ENCODE measurements around the gene DLAT.

Gene DLAT

GRCh38 chr11:112024773-112025678 is at the start of gene DLAT:
Gene DLAT (plus strand): TSS chr11:112025408. CDS start chr11:112025473, 65 bp downstream.
- peak; percentile 96 for DNase-seq (ENCODE audit: low read depth)
- TF ChIP-seq MAX (IDR thresholded peaks at IDR 0.05; ENCODE audit: low read depth, low read length): peak; percentile 85
- TF ChIP-seq POLR2A (IDR thresholded peaks at IDR 0.05; ENCODE audit: extremely low read depth, insufficient read length): peak; percentile 90
- peak; percentile 90 for TF ChIP-seq MYC (IDR thresholded peaks at IDR 0.05; ENCODE audit: low read depth, low read length)
- TF ChIP-seq, protein P1, sequence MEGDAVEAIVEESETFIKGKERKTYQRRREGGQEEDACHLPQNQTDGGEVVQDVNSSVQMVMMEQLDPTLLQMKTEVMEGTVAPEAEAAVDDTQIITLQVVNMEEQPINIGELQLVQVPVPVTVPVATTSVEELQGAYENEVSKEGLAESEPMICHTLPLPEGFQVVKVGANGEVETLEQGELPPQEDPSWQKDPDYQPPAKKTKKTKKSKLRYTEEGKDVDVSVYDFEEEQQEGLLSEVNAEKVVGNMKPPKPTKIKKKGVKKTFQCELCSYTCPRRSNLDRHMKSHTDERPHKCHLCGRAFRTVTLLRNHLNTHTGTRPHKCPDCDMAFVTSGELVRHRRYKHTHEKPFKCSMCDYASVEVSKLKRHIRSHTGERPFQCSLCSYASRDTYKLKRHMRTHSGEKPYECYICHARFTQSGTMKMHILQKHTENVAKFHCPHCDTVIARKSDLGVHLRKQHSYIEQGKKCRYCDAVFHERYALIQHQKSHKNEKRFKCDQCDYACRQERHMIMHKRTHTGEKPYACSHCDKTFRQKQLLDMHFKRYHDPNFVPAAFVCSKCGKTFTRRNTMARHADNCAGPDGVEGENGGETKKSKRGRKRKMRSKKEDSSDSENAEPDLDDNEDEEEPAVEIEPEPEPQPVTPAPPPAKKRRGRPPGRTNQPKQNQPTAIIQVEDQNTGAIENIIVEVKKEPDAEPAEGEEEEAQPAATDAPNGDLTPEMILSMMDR (IDR thresholded peaks at IDR 0.05; ENCODE audit: low read depth, low read length): no peak
- peak within 1 kb of the TSS; percentile 83 for H3K4me3 ChIP-seq (ENCODE audit: low read depth, low read length)

DNA sequence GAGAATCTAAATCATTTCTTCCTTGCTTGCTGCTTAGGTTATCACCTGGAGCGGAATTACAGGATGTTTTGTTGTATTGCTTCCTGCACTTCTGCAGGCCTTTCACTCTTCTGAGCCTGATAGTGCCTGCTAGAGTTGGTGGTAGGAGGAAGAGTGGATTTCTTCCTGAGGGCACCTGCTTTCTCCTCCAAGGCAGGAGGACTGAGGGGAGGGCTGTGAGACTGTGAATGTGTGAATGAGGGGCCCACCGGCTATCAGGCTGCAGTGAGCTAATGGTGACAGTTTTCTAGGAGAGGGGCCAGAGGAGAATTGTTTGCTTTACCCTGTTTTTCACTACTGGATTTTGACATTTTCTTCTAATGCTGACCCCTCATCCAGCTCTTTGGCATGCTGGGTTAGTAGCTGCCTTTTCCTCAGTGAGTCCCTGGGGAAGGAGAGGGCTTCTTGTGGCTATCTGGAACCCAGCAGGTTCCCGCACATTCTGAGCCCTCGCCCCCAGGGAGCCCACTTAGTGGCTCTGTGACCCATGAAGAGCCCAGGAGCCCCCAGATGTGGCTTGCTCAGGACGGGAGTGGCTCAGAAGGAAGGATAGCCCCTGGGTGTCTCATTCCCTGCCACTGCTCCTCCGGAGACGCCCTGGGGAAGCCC is 49.0 kb upstream of the DLAT start:
- TF ChIP-seq MYC (IDR thresholded peaks at IDR 0.05; ENCODE audit: low read depth, low read length): no peak
- TF ChIP-seq, protein P1 (IDR thresholded peaks at IDR 0.05; ENCODE audit: low read depth, low read length): no peak
- TF ChIP-seq POLR2A (IDR thresholded peaks at IDR 0.05; ENCODE audit: extremely low read depth, insufficient read length): no peak
- no peak for TF ChIP-seq MAX (IDR thresholded peaks at IDR 0.05; ENCODE audit: low read depth, low read length)
- DNase-seq (ENCODE audit: low read depth): no peak
- no peak overlapping the region for H3K4me3 ChIP-seq (ENCODE audit: low read depth, low read length)

DNA sequence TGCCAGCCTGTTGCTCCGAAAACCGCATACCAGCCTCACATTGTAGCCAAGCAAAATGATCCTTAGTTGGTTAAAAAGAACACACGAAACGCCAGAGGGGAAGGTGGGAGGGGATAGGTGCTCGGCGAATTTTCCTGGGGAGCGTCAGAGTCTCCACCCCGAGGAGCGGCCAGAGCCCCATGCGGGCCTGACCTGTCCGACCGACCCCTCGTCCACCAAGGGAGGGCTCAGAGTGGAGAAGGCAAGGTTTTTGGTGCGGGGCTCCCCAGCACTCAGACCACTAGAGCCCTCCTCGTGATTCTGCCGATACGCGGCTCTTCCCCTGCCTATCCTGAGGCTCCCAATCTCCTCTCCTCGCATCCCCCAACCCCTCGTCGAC is 48.5 kb upstream of the DLAT start:
- no peak for DNase-seq (ENCODE audit: low read depth)
- TF ChIP-seq, protein P1 (IDR thresholded peaks at IDR 0.05; ENCODE audit: low read depth, low read length): no peak
- TF ChIP-seq MAX (IDR thresholded peaks at IDR 0.05; ENCODE audit: low read depth, low read length): no peak
- TF ChIP-seq MYC (IDR thresholded peaks at IDR 0.05; ENCODE audit: low read depth, low read length): no peak
- TF ChIP-seq POLR2A (IDR thresholded peaks at IDR 0.05; ENCODE audit: extremely low read depth, insufficient read length): no peak
- no peak overlapping the region for H3K4me3 ChIP-seq (ENCODE audit: low read depth, low read length)

DNA sequence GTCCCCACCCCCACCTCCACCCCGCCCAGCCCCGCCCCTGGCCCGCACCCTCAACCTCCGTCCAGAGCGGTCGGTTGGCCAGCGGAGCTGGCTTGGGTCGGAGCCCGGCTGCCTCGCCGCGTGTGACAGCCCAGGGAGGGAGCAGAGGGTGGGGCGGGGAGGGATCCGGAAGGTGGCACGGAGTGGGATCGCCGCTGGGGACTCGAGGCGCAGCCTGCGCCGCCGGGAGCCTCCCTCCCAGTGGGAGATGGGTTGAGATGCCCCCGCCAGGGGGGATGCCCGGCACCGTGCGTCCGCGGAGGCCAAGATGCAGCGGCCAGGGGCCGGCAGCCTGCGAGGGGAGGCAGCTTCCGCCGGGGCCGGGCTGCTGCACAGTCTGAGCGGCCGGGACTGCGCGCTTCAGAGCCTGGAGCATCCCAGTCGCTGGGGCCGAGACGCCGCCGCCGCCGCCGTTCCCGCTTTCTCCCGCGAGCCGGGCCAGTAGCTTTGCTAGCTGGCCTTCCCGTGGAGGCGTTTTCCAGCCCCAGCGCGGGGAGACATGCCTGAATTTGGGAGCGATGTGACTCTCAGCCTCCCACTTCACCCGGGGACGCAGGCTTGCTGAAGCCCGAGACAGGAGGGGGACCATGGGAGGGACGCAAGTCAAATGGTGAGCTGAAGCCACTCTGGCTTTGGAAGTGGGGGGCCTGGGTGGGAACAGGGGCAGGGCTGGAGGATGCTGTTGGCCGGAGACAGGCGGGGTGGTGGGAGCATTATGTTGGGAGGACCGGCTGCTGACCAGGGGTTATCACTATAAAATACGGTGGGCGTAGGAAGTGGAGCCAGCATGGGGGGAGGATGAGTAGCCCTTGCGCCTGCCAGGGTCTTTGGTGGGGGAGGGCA is 47.8 kb upstream of the DLAT start:
- no peak overlapping the region for H3K4me3 ChIP-seq (ENCODE audit: low read depth, low read length)
- no peak for DNase-seq (ENCODE audit: low read depth)
- TF ChIP-seq MYC (IDR thresholded peaks at IDR 0.05; ENCODE audit: low read depth, low read length) (no peak), MAX (IDR thresholded peaks at IDR 0.05; ENCODE audit: low read depth, low read length) (no peak)

DNA sequence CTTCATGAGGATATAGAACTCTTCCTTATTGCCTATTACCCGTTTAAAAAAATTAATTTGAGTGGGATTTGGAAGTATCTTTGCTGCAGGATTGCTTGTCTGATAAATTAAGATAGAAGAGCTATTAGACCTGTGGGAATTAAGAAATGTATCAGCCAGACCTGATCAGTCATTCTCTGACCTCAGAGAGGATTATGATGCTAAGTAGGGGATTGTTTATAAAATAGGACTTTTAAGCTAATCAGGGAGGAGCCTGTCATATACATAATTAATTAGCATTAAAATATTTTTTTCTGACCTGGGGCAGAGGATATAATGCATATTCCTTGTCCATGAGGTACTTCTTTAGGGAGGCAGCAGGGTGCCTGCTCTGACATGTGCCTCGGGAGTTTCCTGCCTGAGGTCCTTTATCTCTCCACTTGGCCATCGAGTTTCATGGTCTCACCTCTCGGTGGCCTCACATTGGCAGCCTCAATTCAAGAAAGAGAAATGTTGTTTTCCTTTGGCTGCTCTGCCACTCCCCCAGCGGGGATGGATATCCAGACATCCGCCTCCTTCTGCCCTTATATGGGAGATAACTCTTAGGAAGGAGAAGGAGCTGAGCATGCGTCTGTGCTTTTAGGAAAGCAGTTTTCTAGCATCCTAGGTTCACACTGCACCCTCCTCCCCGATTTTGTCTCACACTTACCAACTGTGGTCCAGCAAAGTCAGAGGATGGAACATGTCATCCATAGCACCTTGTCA is 47.0 kb upstream of the DLAT start:
- no peak for DNase-seq (ENCODE audit: low read depth)
- H3K4me3 ChIP-seq (ENCODE audit: low read depth, low read length): no peak overlapping the region

More for the DNA sequence above, 47.0 kb upstream of the DLAT start:
- no peak for TF ChIP-seq MYC (IDR thresholded peaks at IDR 0.05; ENCODE audit: low read depth, low read length)
- no peak for TF ChIP-seq POLR2A (IDR thresholded peaks at IDR 0.05; ENCODE audit: extremely low read depth, insufficient read length)
- TF ChIP-seq MAX (IDR thresholded peaks at IDR 0.05; ENCODE audit: low read depth, low read length): no peak
- TF ChIP-seq, protein P1 (IDR thresholded peaks at IDR 0.05; ENCODE audit: low read depth, low read length): no peak
